OCI-LY7 (cell line): ENCODE data around the gene VPS45. TPM values are rescaled to one million over a fixed set of nuclear protein-coding genes. Genes with fewer than 3 reads are reported as not detected.

Experiments
- BruUV-seq: library from RNA; stranded (reverse); fragments of 400-500 nt; replicated peaks from 2 replicates; lab custom pipeline; 2021; lab: Mats Ljungman, UMichigan
- CTCF ChIA-PET: fragments of 300-600 bp; sonication (Branson Sonifier 250); formaldehyde crosslinking; loops from one replicate; lab custom pipeline; 2022; ENCODE audit warnings: antibody characterized with exemption; ENCODE audit not compliant: unreplicated experiment; lab: Charles Lee
- POLR2A ChIA-PET: fragments of 300-600 bp; sonication (Branson Sonifier 250); formaldehyde crosslinking; loops from one replicate; lab custom pipeline; 2022; ENCODE audit warnings: antibody characterized with exemption; lab: Charles Lee
- DNase-seq: peaks from one replicate; pipeline ENCODE4 v3.0.0-alpha.2; 2015; ENCODE audit warnings: low spot score
- H2AFZ ChIP-seq: fragments of 200-600 bp; sonication (generic), shearing (Covaris generic); 2 replicates; pipeline ENCODE4 v1.6.1; 2014; ENCODE audit warnings: mild to moderate bottlenecking, antibody characterized with exemption, low read length, moderate library complexity
- H3K27ac ChIP-seq: fragments of 200-600 bp; sonication (generic); 2 replicates; pipeline ENCODE4 v1.5.1; 2014; ENCODE audit warnings: mixed run types, low read depth, mild to moderate bottlenecking, moderate library complexity, low read length, inconsistent platforms; ENCODE audit not compliant: poor library complexity, severe bottlenecking
- H3K36me3 ChIP-seq: fragments of 200-600 bp; sonication (generic); 2 replicates; pipeline ENCODE4 v1.6.1; 2014; ENCODE audit warnings: mild to moderate bottlenecking, antibody characterized with exemption, low read length, moderate library complexity, mixed read lengths; ENCODE audit not compliant: insufficient read depth
- H3K4me1 ChIP-seq: fragments of 200-600 bp; sonication (generic); 2 replicates; pipeline ENCODE4 v1.5.1; 2014; ENCODE audit warnings: mild to moderate bottlenecking, low read length; ENCODE audit not compliant: insufficient read depth, poor library complexity, severe bottlenecking
- H3K4me2 ChIP-seq: fragments of 200-600 bp; sonication (generic); 2 replicates; pipeline ENCODE4 v1.6.1; 2014; ENCODE audit warnings: mild to moderate bottlenecking, low read length
- H3K4me3 ChIP-seq: fragments of 200-600 bp; sonication (generic); 2 replicates; pipeline ENCODE4 v1.5.1; 2014; ENCODE audit warnings: mild to moderate bottlenecking, low read depth, low read length; ENCODE audit not compliant: poor library complexity, severe bottlenecking
- H3K79me2 ChIP-seq: fragments of 200-600 bp; sonication (generic); 2 replicates; pipeline ENCODE4 v1.6.1; 2016; ENCODE audit warnings: low read depth, mild to moderate bottlenecking, low read length, moderate library complexity, mixed read lengths; ENCODE audit not compliant: insufficient read depth
- H3K9me2 ChIP-seq: fragments of 200-600 bp; sonication (generic); 2 replicates; pipeline ENCODE4 v1.6.1; 2016; ENCODE audit warnings: mild to moderate bottlenecking, low read length, mixed read lengths; ENCODE audit not compliant: insufficient read depth
- H3K9me3 ChIP-seq: fragments of 200-600 bp; sonication (generic); 2 replicates; pipeline ENCODE4 v1.6.1; 2014; ENCODE audit warnings: mild to moderate bottlenecking, mixed run types, low read length, mixed read lengths
- H4K20me1 ChIP-seq: fragments of 200-600 bp; sonication (generic); 2 replicates; pipeline ENCODE4 v1.6.1; 2014; ENCODE audit warnings: mild to moderate bottlenecking, antibody characterized with exemption, low read length, moderate library complexity, mixed read lengths; ENCODE audit not compliant: insufficient read depth
- CTCF ChIP-seq: fragments of 200-600 bp; sonication (generic); conservative IDR thresholded peaks from 2 replicates; pipeline ENCODE4 v1.5.1; 2014; ENCODE audit warnings: mild to moderate bottlenecking, antibody characterized with exemption, low read length, moderate library complexity, mixed read lengths
- EZH2phosphoT487 ChIP-seq: fragments of 200-600 bp; sonication (generic); IDR thresholded peaks from 2 replicates; pipeline ENCODE4 v1.6.1; 2018; ENCODE audit warnings: low read depth, borderline replicate concordance, mild to moderate bottlenecking, mixed run types, antibody characterized with exemption, low read length, moderate library complexity, mixed read lengths
- intact Hi-C: fragments of 100-400 bp; cut with micrococcal nuclease; formaldehyde crosslinking; loops from one replicate; pipeline ENCODE4 v1.10.0; 2022; ENCODE audit not compliant: unreplicated experiment
- total RNA-seq, 2 experiments: library from RNA; depleted of rRNA in 1 of 2; stranded (reverse); fragments of >200 nt in 1 of 2; shearing (Covaris generic) in 1 of 2; gene quantifications; 2 replicates each; pipeline ENCODE4 v1.2.3, GENCODE V29; 2014 to 2022

Gene VPS45
- total RNA-seq, 2 experiments from 2014 or later: 40.2 to 54.4 TPM

GRCh38 chr1:150024156-150024555, 43.4 kb upstream of the VPS45 start:
- DNase-seq: no peak
- H3K36me3 ChIP-seq: no peaks in the 10 kb centered on the region
- no peak overlapping the region for H3K27ac ChIP-seq
- no peaks in the 10 kb centered on the region for H4K20me1 ChIP-seq
- no peaks in the 10 kb centered on the region for H3K9me2 ChIP-seq
- no peak overlapping the region for H3K4me3 ChIP-seq
- intact Hi-C loops: loop anchor here (5.0 kb wide), 1 partner anchor 47 kb away; no protein-coding TSS in a partner anchor
- POLR2A ChIA-PET: interaction anchor here (0.6 kb wide), 1 partner anchor 1058 kb away, joined by 3 read pairs; no protein-coding TSS in a partner anchor
- no peaks in the 10 kb centered on the region for H3K4me1 ChIP-seq
- BruUV-seq: no TSS peak
- TF ChIP-seq EZH2phosphoT487: no peak
- no peak for TF ChIP-seq CTCF
- H3K9me3 ChIP-seq: no peaks in the 10 kb centered on the region
- no peaks in the 10 kb centered on the region for H3K79me2 ChIP-seq
- no peak overlapping the region for H2AFZ ChIP-seq
- H3K4me2 ChIP-seq: no peak overlapping the region
- CTCF ChIA-PET: no interaction called here

- no TSS peak for BruUV-seq
- Histone ChIP-seq H2AFZ (no peak overlapping the region), H3K4me1 (no peaks in the 10 kb centered on the region), H3K27ac (no peak overlapping the region), H3K36me3 (no peaks in the 10 kb centered on the region), H3K4me3 (no peak overlapping the region), H3K79me2 (no peaks in the 10 kb centered on the region), H3K9me3 (no peaks in the 10 kb centered on the region), H3K4me2 (no peak overlapping the region), H3K9me2 (no peaks in the 10 kb centered on the region), H4K20me1 (no peaks in the 10 kb centered on the region)
- intact Hi-C loops: no loop called here
- no peak for TF ChIP-seq CTCF
- no peak for TF ChIP-seq EZH2phosphoT487
- DNase-seq: no peak
- ChIA-PET POLR2A (no interaction called here), CTCF (no interaction called here)
Measured at GRCh38 chr1:150028322-150028721, 39.3 kb upstream of the VPS45 start.

- DNase-seq: no peak
- CTCF ChIA-PET: no interaction called here
- Histone ChIP-seq H3K4me1 (no peaks in the 10 kb centered on the region), H3K4me2 (no peak overlapping the region), H3K4me3 (no peak overlapping the region), H4K20me1 (no peaks in the 10 kb centered on the region), H3K36me3 (no peaks in the 10 kb centered on the region), H3K27ac (no peak overlapping the region), H3K79me2 (no peaks in the 10 kb centered on the region), H2AFZ (no peak overlapping the region), H3K9me2 (no peaks in the 10 kb centered on the region), H3K9me3 (no peaks in the 10 kb centered on the region)
- BruUV-seq: no TSS peak
- POLR2A ChIA-PET: interaction anchor here (0.6 to 0.7 kb wide), 2 partner anchors 10 to 36 kb away, joined by 3 read pairs; no protein-coding TSS in a partner anchor
- intact Hi-C loops: no loop called here
- TF ChIP-seq EZH2phosphoT487: no peak
- TF ChIP-seq CTCF: no peak
Measured at GRCh38 chr1:150034336-150034735, 33.2 kb upstream of the VPS45 start.
